ENCODE measurements around the gene ZBTB48. TPM values are rescaled to one million over a fixed set of nuclear protein-coding genes. Genes with fewer than 3 reads are reported as not detected.
A peak's percentile ranks its signal among the peaks of the same experiment; 100 is the strongest.

ZBTB48 gene
- polyA plus RNA-seq, 1 of the 3 experiments (the other 2 are of a cell fraction): 31.2 TPM

- Histone ChIP-seq H3K27me3 (ENCODE audit: insufficient read depth) (no peaks in the 10 kb centered on the region), H3K79me2 (ENCODE audit: insufficient read depth) (peaks cover 15% of the 10 kb centered on the region; the same call in 1 of the 2 replicates), H3F3A (replicated peaks; ENCODE audit: insufficient read depth) (peaks cover 33% of the 10 kb centered on the region), H3K9me2 (no peaks in the 10 kb centered on the region), H2AFZ (ENCODE audit: low read depth) (no peak overlapping the region), H3K27ac (ENCODE audit: low read depth in 2 of 2, low read length in 1 of 2) (peak overlapping the region in 1 of 2 experiments; percentile 85; a peak in 2 of 4 replicates), H3K9ac (peak overlapping the region; percentile 32; the same call in 1 of the 2 replicates), H3K9me3 (no peaks in the 10 kb centered on the region), H3K36me3 (replicated peaks in 1 of 2; ENCODE audit: control insufficient read depth in 1 of 2, insufficient read depth in 2 of 2, low read length in 1 of 2) (peaks cover 41% of the 10 kb centered on the region in 2 experiments), H3K4me2 (peak overlapping the region; percentile 59; the same call in 1 of the 2 replicates), H4K20me1 (ENCODE audit: insufficient read depth) (no peaks in the 10 kb centered on the region), H3K4me1 (ENCODE audit: control insufficient read depth in 1 of 2, insufficient read depth in 2 of 2, low read depth in 1 of 2, low read length in 1 of 2) (0 out of 4 replicates have a peak, but pooled peaks cover 0 to 7% of the 10 kb centered on the region in 2 experiments), H3K4me3 (ENCODE audit: low read depth in 2 of 2, low read length in 1 of 2) (0 out of 4 replicates have a peak overlapping the region, but pooled peaks of 1 of the 2 experiments have one; percentile 17)
- CTCF ChIA-PET: interaction anchor here (1.2 to 1.4 kb wide), 4 partner anchors 9 to 107 kb away, joined by 3 to 6 read pairs (median 4); partner anchors contain the start of genes NOL9, TAS1R1 and ZBTB48
- 46% methylated on average over 10 of the region's 10 CpGs for WGBS (ENCODE audit: low lambda C conversion rate)
- DNase-seq: no peak
- TF ChIP-seq, protein P1, sequence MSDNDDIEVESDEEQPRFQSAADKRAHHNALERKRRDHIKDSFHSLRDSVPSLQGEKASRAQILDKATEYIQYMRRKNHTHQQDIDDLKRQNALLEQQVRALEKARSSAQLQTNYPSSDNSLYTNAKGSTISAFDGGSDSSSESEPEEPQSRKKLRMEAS (IDR thresholded peaks at IDR 0.05; ENCODE audit: low read depth): no peak
- TF ChIP-seq, protein P2, sequence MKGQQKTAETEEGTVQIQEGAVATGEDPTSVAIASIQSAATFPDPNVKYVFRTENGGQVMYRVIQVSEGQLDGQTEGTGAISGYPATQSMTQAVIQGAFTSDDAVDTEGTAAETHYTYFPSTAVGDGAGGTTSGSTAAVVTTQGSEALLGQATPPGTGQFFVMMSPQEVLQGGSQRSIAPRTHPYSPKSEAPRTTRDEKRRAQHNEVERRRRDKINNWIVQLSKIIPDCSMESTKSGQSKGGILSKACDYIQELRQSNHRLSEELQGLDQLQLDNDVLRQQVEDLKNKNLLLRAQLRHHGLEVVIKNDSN (IDR thresholded peaks at IDR 0.05; ENCODE audit: borderline replicate concordance, low read depth): no peak
- TF ChIP-seq FOXJ3 (CRISPR knock-in tag; IDR thresholded peaks at IDR 0.05) (no peak), TAF1 (IDR thresholded peaks at IDR 0.05; ENCODE audit: borderline replicate concordance, low read depth, low read length) (no peak), NFIC (IDR thresholded peaks at IDR 0.05; ENCODE audit: borderline replicate concordance) (no peak), NRF1 (IDR thresholded peaks at IDR 0.05; ENCODE audit: low read depth, low read length) (no peak), GABPA (IDR thresholded peaks at IDR 0.05; ENCODE audit: low read depth) (no peak), IRF3 (IDR thresholded peaks at IDR 0.05; ENCODE audit: low read depth, low read length) (no peak), FOXM1 (IDR thresholded peaks at IDR 0.05; ENCODE audit: low read depth) (no peak), POLR2AphosphoS5 (IDR thresholded peaks at IDR 0.05; ENCODE audit: low read depth, low read length) (no peak), RCOR1 (IDR thresholded peaks at IDR 0.05; ENCODE audit: low read length) (no peak), YY1 (IDR thresholded peaks at IDR 0.05; ENCODE audit: low read depth) (no peak), RAD21 (IDR thresholded peaks at IDR 0.05; ENCODE audit: low read length) (no peak), CHD2 (IDR thresholded peaks at IDR 0.05; ENCODE audit: low read length, partially characterized antibody) (no peak), TEAD4 (IDR thresholded peaks at IDR 0.05; ENCODE audit: borderline replicate concordance, insufficient read depth) (no peak), RXRA (IDR thresholded peaks at IDR 0.05; ENCODE audit: borderline replicate concordance, low read depth) (no peak), MXI1 (IDR thresholded peaks at IDR 0.05; ENCODE audit: low read depth, low read length) (no peak), EZH2phosphoT487 (IDR thresholded peaks at IDR 0.05; ENCODE audit: borderline replicate concordance, low read depth) (no peak)
- TF ChIP-seq, protein P3, sequence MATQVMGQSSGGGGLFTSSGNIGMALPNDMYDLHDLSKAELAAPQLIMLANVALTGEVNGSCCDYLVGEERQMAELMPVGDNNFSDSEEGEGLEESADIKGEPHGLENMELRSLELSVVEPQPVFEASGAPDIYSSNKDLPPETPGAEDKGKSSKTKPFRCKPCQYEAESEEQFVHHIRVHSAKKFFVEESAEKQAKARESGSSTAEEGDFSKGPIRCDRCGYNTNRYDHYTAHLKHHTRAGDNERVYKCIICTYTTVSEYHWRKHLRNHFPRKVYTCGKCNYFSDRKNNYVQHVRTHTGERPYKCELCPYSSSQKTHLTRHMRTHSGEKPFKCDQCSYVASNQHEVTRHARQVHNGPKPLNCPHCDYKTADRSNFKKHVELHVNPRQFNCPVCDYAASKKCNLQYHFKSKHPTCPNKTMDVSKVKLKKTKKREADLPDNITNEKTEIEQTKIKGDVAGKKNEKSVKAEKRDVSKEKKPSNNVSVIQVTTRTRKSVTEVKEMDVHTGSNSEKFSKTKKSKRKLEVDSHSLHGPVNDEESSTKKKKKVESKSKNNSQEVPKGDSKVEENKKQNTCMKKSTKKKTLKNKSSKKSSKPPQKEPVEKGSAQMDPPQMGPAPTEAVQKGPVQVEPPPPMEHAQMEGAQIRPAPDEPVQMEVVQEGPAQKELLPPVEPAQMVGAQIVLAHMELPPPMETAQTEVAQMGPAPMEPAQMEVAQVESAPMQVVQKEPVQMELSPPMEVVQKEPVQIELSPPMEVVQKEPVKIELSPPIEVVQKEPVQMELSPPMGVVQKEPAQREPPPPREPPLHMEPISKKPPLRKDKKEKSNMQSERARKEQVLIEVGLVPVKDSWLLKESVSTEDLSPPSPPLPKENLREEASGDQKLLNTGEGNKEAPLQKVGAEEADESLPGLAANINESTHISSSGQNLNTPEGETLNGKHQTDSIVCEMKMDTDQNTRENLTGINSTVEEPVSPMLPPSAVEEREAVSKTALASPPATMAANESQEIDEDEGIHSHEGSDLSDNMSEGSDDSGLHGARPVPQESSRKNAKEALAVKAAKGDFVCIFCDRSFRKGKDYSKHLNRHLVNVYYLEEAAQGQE (IDR thresholded peaks at IDR 0.05; ENCODE audit: low read depth, low read length): no peak
- TF ChIP-seq, protein P4, sequence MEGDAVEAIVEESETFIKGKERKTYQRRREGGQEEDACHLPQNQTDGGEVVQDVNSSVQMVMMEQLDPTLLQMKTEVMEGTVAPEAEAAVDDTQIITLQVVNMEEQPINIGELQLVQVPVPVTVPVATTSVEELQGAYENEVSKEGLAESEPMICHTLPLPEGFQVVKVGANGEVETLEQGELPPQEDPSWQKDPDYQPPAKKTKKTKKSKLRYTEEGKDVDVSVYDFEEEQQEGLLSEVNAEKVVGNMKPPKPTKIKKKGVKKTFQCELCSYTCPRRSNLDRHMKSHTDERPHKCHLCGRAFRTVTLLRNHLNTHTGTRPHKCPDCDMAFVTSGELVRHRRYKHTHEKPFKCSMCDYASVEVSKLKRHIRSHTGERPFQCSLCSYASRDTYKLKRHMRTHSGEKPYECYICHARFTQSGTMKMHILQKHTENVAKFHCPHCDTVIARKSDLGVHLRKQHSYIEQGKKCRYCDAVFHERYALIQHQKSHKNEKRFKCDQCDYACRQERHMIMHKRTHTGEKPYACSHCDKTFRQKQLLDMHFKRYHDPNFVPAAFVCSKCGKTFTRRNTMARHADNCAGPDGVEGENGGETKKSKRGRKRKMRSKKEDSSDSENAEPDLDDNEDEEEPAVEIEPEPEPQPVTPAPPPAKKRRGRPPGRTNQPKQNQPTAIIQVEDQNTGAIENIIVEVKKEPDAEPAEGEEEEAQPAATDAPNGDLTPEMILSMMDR (IDR thresholded peaks at IDR 0.05): no peak
- POLR2A ChIA-PET: no interaction called here
These were observed 34.3 kb upstream of the ZBTB48 start for GRCh38 chr1:6545276-6546112.

Data from SK-N-SH (cell line).